H1 (cell line): ENCODE data around the gene SLC13A3. TPM values are rescaled to one million over a fixed set of nuclear protein-coding genes. Genes with fewer than 3 reads are reported as not detected.

ENCODE experiments used
- ATF2 ChIP-seq: IDR thresholded peaks from 2 replicates; pipeline ENCODE4 v1.6.1; 2012; ENCODE audit warnings: low read length, inconsistent platforms
- SIX5 ChIP-seq: IDR thresholded peaks from 2 replicates; pipeline ENCODE4 v1.6.1; 2011; ENCODE audit warnings: mild to moderate bottlenecking, low read depth, low read length
- TEAD4 ChIP-seq: IDR thresholded peaks from 2 replicates; pipeline ENCODE4 v1.6.1; 2012; ENCODE audit warnings: low read depth, low read length, inconsistent platforms, mixed read lengths
- polyA plus RNA-seq, 7 experiments: library from polyadenylated mRNA; depleted of rRNA in 3 of 7; stranded (reverse) in 5 of 7; unstranded in 2 of 7; fragments of >200 nt in 5 of 7; fragments of 200-250 nt in 2 of 7; gene quantifications; 1 replicate in 5 of 7; 2 replicates in 1 of 7; 4 replicates in 1 of 7; pipeline versions ENCODE4 v1.2.1 to v1.2.3, GENCODE V29; 2011 to 2013; ENCODE audit warnings: missing spikeins in 2 of 7, mixed read lengths in 2 of 7
- total RNA-seq: library from RNA; stranded (reverse); fragmentation: NEBNext Ultra II Directional; extraction: Animal tissue kit (Norgen Biotek cat#: 25700); gene quantifications from 2 replicates; pipeline ENCODE4 v1.2.1, GENCODE V29; 2021

Gene SLC13A3
- total and polyA plus RNA-seq, 2 of the 8 experiments (the other 6 are each of a cell fraction or from before 2014, with no cell fraction given), result 9.4 to 12.6 TPM

- TF ChIP-seq ATF2 (no peak), TEAD4 (no peak), SIX5 (no peak)
- TF ChIP-seq, all 59 proteins: peak for 2
Observed at GRCh38 chr20:46539113-46539512, 112.1 kb downstream of the SLC13A3 start (continued).
